ENCODE measurements around the gene TMCC1.

DNA sequence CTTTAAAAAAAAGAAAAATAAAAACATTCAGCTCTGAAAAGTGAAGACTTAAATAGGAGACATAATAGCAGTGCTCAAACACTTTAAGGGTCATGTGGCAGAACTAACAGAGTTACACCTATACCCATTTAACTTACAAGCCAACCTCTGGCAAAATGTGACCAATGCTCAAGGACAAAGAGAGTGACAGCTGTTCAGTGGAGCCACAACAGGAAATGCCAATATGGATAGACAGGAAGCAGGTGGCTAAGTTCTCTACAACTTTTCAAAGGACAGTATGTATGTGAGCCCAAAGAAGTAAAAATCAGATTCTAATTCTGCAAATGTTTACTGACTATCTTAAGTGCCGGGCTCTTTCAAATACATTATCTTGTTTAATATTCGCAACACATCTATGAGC lies 3.4 kb downstream of the TMCC1 start:
- TF ChIP-seq EZH2 (IDR thresholded peaks at IDR 0.05) = no peak
- TF ChIP-seq POLR2AphosphoS5 (IDR thresholded peaks at IDR 0.05; ENCODE audit: borderline replicate concordance, low read depth, low read length) = no peak
